GM18502 (cell line): ENCODE measurements around the gene CALU.

Source experiments
- ATAC-seq: cut with Tn5 transposase; IDR thresholded peaks from one replicate; pipeline ENCODE4 v1.9.1; 2021; ENCODE audit warnings: mild to moderate bottlenecking; ENCODE audit not compliant: unreplicated experiment, poor library complexity

The CALU gene

DNA sequence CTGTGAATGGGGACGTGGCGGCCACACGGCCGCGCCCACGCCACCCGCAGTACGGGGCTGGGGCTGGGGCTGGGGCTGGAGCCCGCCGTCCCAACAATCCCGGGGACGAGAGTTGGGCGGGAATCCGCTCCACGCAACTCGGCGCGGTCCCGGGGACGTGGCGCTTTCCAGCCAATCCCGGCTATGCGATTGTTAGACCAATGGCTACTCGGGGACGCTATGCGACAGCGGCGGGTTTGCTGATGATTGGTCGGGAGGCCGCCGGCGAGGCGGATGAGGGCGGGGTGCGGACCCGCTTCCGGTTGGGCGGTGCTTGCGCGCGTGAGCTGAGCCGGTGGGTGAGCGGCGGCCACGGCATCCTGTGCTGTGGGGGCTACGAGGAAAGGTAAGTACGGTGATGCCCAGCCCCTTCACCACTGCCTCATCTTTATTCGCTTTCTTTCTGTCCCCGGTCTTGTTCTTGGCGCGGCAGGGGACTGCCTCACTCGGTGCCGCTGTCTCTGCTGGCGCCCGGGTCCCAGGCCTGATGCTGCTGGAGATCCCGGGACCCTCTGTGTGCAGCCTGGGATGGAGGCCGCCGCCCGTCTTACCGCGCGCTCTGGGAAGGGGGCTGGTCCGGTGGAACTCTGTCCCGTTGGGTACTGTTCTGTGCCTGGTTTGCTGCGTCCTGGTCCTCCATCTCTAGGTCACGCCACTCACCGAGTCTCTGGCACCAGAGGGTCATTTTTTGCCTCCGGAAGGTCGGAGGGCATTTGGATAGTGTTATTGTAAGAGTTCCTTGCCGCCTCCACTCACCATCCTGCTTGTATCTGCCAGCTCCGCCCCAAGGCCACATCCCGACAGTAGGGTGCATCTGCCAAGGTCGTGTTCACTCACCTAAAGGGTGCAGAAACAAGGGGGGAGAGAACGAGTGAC, at the start of gene CALU:
Gene CALU (plus strand): TSS at position 312 of the 915 bp plus-strand sequence. CDS start 9,225 bp downstream, outside the sequence.
- ATAC-seq = peak; percentile 98

DNA sequence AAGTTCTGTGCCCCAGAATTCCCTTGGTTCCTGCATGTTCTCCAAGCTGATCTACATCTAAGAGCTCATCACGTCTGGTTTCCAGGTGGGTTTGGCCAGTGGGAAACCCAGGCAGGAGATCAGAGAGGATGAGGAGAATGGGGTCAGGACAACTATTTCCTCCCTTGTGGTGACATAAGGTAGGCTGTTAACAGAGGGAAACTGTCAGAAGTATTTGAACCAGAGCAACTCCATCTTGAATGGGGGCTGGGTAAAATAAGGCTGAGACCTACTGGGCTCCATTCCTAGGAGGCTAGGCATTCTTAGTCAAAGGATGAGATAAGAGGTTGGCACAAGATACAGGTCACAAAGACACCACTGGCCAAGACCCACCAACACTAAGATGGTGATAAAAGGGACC, 47.9 kb upstream of the CALU start:
- ATAC-seq = no peak

DNA sequence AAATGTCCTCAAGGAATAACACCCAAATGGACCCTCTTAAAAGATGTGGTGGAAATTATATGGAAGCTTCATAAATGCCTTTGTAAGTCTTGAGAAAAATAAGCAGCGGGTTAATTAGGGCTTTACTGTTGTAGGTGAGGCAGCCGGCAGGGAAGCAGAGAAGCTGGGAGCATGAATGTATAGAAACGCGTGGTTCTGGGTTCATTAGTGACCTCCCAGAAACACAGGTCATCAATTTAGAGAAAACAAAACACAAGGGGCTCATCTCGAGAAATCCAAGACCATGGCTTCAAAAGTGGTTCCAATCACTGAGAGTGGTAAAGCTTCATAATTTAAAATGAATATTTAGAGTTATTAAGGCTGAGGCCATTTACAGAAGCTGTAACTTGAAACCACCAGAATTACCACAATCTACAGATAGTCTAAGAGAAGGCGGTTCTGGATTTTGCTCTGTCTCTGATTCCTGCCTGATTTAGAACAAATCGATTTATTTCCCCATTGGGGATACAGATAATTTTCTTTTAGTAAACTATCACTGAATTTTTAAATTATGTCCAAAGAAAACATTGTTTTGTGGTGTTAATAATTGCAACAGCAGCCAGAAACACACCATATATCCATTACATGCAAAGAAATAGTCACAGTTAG, 46.4 kb upstream of the CALU start:
- ATAC-seq = no peak

DNA sequence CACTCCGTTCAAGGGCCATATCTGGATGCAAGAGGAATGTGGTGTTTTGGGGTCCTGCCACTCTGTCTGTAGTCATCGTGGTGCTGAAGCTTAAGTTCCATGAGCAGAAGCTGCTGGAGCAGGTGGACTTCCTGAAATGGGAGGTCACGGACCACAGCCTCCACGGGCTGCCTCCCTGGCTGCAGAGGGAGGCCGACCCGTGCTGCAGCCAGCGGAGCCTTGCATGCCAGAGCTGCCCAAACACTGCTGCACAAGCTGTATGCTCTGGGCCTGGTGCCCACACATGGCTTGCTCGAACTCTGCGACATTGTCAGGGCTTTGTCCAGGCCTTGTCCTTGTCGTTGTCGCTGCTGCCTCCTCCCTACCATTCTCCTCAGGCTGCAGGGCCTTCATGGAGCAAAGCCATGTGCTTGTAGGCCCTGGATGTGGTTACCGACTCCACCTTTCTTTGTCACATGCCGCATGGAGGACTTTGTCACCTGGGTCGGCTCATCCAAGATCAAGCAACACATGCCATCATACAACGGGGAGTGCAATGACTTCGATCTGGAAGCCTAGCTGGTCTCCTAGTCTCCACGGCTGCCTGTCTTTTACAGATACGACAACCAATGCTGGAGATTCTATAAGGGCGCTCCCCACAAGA, 45.7 kb upstream of the CALU start:
- ATAC-seq = no peak

DNA sequence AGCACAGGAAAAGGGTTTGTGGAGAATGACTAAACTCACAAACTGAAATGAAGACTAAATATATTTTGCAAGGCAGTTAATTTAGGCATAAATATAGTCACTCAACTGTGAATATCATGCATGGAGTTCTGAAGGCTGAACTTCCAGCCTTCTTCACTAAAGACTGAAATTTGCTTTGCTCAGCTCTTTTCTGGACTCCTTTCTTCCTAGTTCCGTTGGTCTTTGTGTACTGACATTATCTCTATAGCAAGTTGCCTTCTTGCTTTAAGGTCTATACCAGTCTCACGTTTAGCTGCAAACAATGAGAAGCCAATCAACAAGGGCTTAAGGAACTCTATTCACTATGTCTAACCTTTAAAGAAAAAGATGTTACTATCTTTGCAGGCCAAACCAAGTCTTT, 44.4 kb upstream of the CALU start:
- no peak for ATAC-seq

DNA sequence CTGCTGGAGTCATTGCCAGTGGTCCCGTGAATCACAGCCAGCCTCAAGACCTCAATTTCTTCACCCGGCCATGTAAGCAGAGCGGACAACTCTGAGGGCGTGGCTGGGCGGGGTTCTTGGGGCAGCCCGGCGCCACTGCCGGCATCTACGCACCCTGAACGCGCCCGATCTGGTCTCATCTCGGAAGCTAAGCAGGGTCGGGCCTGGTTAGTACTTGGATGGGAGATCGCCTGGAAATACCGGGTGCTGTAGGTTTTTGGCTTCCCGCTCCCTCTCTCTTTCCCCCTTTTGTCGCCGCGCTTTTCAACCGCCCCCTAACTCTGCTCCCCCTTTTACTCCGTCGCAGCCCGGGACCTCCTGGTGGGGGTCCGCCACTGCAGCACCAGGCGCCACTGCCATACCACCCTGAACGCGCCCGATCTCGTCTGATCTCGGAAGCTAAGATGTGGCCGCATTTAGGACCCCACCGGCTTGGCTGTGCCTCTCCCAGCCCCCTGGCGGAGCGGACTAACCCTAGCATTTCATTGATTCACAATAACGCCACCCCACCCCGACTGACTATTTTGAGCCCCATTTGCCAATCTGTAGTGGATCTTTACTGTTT, 41.8 kb upstream of the CALU start:
- no peak for ATAC-seq

DNA sequence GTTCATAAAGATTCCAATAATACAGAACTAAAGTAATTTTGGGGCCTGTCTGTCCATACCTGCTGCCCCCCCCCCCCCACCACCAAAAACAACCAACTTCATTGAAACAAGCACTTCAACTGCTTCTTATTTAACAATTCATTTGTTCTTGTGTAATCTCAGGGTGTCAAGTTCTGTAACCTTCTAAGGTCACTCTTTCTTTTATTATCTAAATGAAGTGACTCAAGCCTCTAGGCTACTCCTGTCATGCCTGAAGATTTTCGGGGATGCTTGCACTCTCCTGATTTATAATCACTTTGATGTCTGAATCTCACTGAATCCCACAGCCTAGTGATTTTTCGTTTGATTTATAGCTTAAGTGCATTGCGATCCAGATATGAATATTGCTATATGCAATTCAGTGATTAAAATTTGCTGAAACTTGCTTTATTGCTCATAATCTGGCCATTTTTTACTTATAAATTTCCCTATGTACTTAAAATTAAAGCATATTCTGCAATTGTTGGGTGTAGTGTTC, 39.9 kb upstream of the CALU start:
- no peak for ATAC-seq

DNA sequence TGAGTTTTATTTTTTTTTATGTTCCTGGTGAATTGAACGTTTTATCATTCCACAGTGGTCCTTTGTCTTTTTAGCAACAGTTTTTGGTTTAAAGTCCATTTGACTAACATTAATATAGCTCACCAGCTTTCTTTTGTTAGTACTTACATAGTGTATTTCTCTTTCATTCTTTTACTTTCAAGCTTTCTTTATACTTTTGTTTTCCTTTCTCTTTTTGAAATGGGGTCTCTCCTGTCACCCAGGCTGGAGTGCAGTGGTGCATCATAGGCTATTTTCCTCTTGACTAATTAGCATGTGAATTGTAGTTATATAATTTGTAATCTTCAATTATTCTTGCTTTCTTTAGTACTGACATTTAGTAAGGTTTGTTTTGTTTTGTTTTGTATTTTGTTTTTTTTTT, 39.3 kb upstream of the CALU start:
- no peak for ATAC-seq

DNA sequence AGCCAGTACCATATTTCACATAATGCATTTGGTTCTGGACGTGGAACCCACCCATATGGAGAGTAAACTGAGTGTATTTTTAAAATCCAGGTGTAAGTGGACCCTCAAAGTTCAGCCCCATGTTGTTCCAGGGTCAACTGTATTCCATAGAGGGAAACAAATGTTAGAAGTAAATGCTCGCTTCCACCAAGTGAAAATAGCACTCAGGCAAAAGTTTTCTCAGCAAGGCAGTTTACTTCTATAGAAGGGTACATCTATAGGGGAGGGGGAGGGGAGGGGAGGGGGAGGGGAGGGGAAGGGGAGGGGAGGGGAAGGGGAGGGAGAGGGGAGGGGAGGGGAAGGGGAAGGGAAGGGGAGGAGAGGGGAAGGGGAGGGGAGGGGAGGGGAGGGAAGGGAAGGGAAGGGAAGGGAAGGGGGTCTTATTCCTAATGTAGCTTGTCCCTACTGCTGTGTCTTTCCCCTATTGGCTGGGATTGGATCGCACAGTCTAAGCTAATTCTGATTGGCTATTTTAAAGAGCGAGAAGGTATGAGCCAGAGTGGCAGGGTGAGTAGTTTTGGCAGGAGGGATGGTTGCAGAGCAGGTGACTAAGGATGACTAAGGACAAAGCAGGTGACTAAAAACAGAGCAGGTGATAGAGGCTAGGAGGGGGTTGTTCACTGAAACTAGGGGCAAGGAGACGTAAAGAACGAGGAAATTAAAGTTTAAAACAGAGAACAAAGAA, 37.9 kb upstream of the CALU start:
- no peak for ATAC-seq

DNA sequence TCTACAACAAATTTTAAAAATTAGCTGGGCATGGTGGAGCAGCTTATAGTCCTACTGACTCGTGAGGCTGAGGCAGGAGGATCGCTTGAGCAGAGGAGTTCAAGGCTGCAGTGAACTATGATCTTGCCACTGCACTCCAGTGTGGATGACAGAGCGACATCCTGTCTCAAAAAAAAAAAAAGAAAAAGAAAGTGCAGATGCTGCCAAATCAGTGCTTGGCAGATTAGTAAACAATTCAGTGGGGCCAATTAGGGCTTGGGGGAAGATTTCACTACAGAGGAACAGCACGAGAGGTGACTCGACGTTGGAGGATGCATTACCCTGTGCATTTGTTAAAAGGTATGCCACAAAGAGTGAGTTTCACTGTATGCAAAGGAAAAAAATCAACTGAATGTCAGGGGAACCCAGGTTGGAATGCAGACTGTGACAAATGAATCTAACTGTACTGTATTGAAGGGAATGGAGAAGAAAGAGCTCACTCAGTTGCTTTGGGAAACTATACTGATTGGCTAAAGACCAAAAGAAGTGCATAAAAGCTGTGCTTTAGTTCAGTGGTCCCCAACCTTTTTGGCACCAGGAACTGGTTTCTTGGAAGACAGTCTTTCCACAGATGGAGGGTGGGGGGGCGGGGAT, 35.4 kb upstream of the CALU start:
- ATAC-seq = no peak

DNA sequence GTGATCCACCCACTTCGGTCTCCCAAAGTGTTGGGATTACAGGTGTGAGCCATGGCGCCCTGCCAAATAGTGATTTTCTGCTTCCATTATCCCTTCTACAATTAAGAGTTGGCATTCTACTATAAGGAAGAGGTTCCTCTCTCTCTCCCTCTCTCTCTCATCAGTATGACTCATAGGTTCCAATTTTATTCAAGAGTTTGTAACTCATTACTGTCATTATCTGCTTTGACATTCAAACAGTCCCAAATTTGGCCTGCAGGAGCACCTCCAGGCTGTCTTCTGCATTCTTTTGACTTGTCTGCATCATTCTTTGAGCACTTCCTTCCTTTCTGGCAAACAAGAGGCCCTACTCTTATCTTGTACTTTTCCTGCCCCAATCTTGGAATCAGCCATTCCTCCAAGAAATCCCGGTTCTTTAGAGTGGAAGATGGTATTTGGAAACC, 33.2 kb upstream of the CALU start:
- ATAC-seq = no peak

DNA sequence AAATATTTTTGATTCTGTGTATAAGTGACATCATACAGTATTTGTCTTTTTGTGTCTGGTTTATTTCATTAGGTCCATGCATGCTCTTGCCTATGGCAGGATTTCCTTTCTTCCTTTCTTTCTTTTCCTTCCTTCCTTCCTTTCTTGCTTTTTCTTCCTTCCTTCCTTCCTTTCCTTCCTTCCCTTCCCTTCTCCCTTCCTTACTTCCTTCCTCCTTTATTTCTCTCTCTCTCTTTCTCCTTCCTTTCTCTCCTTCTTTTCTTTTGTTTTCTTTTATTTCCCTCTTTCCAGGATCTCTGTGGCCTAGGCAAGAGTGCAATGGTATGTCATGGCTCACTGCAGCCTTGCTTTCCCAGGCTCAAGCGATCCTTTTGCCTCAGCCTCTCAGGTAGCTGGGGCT, 31.4 kb upstream of the CALU start:
- no peak for ATAC-seq

DNA sequence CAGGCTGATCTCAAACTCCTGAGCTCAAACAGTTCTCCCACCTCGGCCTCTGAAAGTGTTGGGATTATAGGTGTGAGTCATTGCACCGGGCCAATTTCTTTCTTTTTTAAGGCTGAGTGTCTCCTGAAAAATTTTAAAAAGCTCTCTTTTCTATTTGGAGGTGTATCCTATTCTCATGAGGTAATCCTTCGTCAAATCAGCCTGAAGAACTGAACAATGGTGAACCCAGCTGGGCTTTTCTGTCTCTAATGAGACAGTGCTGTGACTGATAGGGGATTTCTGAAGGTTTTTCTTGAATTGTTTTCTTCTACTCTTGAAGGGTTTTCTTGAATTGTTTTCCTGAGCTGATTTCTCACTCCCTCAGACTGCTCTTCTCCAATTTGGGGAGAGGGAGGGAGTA, 30.9 kb upstream of the CALU start:
- no peak for ATAC-seq

DNA sequence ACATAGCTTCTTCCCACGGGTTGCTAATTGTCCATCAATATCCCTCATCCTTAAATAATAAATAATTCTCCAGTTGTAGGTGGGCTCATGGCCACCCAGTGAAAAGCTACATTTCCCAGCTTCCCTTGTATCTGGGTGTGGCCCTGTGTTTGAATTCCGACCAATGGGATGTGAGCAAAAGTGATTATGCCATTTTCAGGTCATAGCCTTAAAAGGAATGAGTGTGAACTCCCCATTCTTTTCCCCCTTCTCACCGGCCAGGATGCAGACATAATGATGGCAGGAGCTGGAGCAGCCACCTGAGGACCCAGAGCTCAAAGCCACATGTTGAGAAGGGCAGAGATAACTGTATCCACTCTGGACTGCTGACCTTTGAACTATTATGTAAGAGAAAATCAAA, 30.3 kb upstream of the CALU start:
- no peak for ATAC-seq

DNA sequence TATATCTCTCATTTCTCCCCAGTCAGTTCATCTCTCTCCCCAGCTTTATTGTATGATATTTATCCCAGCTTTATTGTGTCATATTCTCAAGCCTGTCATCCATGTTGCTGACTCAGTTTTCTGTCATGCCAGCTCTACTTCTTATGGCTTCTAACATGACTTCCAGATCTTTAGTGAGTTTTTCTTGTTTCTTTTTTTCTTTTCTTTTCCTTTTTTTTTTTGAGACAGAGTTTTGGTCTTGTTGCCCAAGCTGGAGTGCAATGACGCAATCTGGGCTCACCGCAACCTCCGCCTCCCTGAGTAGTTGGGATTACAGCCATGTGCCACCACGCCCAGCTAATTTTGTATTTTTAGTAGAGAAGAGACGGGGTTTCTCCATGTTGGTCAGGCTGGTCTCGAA, 28.7 kb upstream of the CALU start:
- no peak for ATAC-seq

DNA sequence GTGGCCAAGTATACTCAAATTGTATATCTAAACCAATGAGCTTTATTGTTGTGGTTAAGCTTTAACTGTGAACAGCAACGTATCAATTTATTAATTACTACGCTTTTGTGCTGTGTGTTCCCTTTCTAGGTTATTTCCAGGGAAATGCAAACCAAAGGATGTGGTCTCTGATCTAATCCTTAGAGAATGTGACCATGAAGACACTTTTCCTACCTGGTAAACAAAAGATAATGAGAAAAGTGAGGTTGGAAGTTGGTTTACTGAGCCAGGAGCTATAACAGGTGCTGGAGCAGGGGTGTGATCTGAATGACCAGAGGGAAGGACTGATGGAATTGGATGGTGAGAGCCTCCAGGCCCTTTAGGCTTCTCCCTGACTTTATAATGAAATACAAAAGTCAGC, 25.4 kb upstream of the CALU start:
- ATAC-seq = no peak

DNA sequence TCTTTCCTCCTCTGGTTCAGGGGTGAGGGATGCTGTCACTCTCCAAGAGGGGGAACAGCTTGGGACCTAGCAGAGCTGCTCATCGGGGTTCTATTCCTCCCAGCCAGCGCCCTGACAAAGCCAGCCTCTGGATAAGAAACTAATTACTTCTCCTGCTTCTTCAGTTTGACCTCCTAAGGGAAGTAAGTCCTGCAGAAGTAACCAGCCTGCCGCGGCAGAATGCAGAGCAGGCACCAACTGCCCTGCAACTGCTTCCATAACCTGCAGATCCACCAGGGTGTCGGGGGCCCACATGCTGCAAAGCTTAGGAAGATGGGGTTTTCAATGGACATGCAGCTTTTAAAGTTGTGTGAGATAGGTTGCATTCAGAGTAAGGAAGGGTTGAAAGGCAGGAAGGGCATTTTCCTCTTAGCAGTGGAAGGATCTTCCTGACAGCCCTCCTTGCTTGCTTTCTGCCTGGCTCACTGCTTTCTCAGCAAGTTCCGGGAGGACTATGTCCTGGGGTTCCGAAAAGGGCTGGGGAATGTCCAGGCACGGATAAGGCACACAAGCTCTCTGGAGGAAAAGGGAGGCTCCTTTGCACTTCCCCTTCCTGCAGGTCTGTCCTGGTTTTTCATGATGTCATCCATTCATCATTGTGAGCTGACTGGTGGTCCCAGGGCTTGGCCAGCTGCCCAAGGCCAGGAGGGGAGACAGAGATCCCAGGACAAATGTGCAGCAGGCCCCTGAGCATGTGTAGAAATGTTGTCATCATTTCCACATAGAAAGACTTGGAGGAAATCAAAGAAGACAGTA, 24.3 kb upstream of the CALU start:
- ATAC-seq = no peak

DNA sequence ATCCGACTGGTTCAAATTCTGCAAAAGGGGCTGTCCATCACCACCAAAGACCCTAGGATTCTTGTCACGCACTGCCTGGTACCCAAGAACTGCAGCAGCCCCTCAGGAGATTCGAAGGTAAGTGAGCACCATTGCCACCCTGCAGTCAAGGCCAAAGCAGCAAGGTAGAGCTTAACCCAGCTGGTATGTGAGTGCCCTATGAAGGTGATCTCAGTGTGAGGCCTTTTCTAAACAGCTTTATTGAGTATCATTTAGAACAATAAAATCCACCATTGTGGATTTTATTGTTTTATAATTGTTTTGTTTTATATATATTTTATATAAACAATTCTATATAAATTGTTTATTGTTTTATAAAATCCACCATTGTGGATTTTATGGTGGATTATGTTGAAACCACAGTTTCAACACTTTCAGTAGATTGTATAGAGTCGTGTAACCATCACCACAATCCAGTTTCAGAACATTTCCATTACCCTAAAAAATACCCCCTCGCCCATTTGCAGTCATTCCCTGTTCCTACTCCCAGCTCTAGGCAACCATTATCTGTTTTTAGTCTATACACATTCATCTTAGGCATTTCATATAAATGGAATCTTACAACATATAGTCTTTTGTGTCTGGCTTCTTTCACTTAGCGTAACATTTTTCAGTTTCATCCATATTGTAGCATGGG, 20.1 kb upstream of the CALU start:
- ATAC-seq = no peak
